Progenitor cell of endocrine pancreas (in vitro differentiated cells): ENCODE data around the gene TXNDC11. TPM values are rescaled to one million over a fixed set of nuclear protein-coding genes. Genes with fewer than 3 reads are reported as not detected.

Experiments used
- DNase-seq: peaks from one replicate; pipeline ENCODE4 v3.0.0; 2021; ENCODE audit warnings: low spot score; ENCODE audit not compliant: unreplicated experiment
- H3K27ac Mint-ChIP-seq: 2 replicates; pipeline ENCODE4 v1.8.0; 2021; ENCODE audit warnings: mild to moderate bottlenecking, moderate library complexity, mixed read lengths
- H3K27me3 Mint-ChIP-seq: 2 replicates; pipeline ENCODE4 v1.8.0; 2021; ENCODE audit warnings: mixed read lengths
- H3K36me3 Mint-ChIP-seq: 2 replicates; pipeline ENCODE4 v1.8.0; 2022; ENCODE audit warnings: mixed read lengths; ENCODE audit not compliant: insufficient read depth
- H3K4me1 Mint-ChIP-seq: 2 replicates; pipeline ENCODE4 v1.8.0; 2021; ENCODE audit warnings: low read depth, mixed read lengths
- H3K4me3 Mint-ChIP-seq: 2 replicates; pipeline ENCODE4 v1.8.0; 2021; ENCODE audit warnings: low read depth, mild to moderate bottlenecking, moderate library complexity, mixed read lengths
- H3K9me3 Mint-ChIP-seq: 2 replicates; pipeline ENCODE4 v1.8.0; 2021; ENCODE audit warnings: low read depth, mixed read lengths
- CTCF ChIP-seq: fragments of 200-600 bp; sonication (generic); IDR thresholded peaks from one replicate; pipeline ENCODE4 v1.5.0; 2021; ENCODE audit warnings: antibody characterized with exemption, mild to moderate bottlenecking; ENCODE audit not compliant: unreplicated experiment
- total RNA-seq: library from RNA; stranded (reverse); gene quantifications from 2 replicates; pipeline ENCODE4 v1.2.1, GENCODE V29; 2021

TXNDC11 gene
- total RNA-seq, 1 donor from 2014 or later = 30.8 TPM

DNA sequence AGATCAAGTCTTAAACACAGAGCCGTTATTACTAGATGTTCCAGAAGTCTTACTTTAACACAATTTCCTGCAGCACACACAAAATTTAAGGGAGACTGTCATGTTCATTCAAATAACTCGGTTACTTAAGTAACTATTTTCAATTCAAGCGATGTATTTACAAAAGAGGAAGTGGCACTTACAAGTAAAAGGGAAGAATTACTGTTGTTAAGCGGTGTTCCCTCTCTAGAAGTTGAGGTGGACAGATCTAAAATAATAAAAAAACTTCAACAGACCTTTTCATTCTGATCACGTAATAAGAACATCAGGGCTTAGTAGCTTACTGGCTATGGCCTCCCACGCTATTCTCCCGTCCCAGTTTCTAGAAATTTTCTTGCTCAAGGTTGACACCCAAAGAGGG, 26.2 kb upstream of the TXNDC11 start:
- peak overlapping the region; percentile 1 for H3K27ac Mint-ChIP-seq
- no peak for DNase-seq
- H3K9me3 Mint-ChIP-seq = no peaks in the 10 kb centered on the region
- H3K27me3 Mint-ChIP-seq = no peaks in the 10 kb centered on the region
- no peak overlapping the region for H3K4me3 Mint-ChIP-seq
- TF ChIP-seq CTCF = no peak
- peaks cover 26% of the 10 kb centered on the region for H3K36me3 Mint-ChIP-seq
- no peaks in the 10 kb centered on the region for H3K4me1 Mint-ChIP-seq

- Mint-ChIP-seq H3K36me3 (peaks cover 45% of the 10 kb centered on the region), H3K9me3 (no peaks in the 10 kb centered on the region), H3K4me3 (no peak overlapping the region), H3K27ac (no peak overlapping the region), H3K27me3 (no peaks in the 10 kb centered on the region), H3K4me1 (no peaks in the 10 kb centered on the region)
- no peak for DNase-seq
- TF ChIP-seq CTCF = no peak
Observed at GRCh38 chr16:11762431-11762830, 19.8 kb upstream of the TXNDC11 start.

DNA sequence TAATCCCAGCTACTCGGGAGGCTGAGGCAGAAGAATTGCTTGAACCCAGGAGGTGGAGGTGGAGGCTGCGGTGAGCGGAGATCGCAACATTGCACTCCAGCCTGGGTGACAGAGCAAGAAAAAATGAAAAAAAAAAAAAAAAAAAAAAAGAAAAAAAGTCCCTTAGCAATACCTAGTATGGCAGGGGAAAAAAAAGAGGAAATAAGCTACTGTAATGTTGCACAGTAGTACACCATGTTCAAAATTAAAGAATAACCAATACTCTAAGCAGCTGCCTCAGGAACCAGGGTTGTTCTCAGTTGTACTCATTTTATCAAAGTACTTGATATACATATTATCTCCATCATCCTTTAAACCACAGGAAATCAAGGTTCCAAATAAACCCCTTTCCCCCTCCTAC, 17.3 kb upstream of the TXNDC11 start:
- no peak for DNase-seq
- no peak overlapping the region for H3K4me3 Mint-ChIP-seq
- peaks cover 49% of the 10 kb centered on the region for H3K36me3 Mint-ChIP-seq
- H3K9me3 Mint-ChIP-seq = no peaks in the 10 kb centered on the region
- H3K4me1 Mint-ChIP-seq = no peaks in the 10 kb centered on the region
- H3K27me3 Mint-ChIP-seq = no peaks in the 10 kb centered on the region
- H3K27ac Mint-ChIP-seq = no peak overlapping the region
- no peak for TF ChIP-seq CTCF

- Mint-ChIP-seq H3K27me3 (no peaks in the 10 kb centered on the region), H3K36me3 (peaks cover 48% of the 10 kb centered on the region), H3K27ac (peak overlapping the region; percentile 80), H3K4me3 (no peak overlapping the region), H3K4me1 (no peaks in the 10 kb centered on the region), H3K9me3 (no peaks in the 10 kb centered on the region)
- no peak for TF ChIP-seq CTCF
- no peak for DNase-seq
Observed at GRCh38 chr16:11759163-11759834, 16.6 kb upstream of the TXNDC11 start.

DNA sequence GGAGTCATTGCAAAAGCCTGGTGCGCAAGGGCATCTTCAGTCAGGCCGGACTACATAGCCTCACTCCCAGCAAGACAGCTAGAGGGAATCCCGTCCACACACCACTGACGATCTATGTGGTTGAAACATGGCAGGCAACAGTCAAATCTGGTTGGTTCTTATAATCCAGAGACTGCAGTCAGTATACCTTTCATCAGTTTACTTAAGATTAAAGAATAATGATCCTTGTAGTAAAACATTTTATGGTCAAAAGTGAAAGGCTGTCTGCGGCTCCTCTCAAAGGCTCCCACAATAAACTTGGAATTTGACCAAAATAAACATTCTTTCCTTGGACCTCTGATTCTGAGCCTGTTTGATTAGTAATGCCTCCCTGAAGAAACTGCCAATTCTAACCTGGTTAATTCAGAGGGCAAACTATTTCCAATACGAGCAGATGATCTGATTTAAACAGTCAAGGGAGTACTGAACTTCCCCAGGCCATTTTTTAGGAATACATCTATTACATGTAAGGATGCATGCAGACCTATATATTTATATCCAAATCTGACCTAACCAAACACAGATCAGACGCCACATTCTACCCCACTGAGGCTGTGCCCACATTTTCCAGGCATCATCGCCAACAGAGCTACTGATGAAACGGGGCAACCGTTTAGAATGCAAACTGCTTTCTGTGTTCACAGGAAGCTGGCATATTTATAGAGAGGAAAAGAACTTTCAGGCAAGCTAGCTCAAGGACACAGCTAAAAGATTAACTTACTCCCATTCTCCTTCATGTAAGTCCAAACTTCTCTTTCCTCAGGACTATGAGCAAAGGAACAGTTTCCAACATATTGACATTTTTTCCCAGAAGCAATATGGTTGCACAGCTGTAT, 15.3 kb upstream of the TXNDC11 start:
- no peaks in the 10 kb centered on the region for H3K27me3 Mint-ChIP-seq
- H3K4me1 Mint-ChIP-seq = no peaks in the 10 kb centered on the region
- no peak overlapping the region for H3K27ac Mint-ChIP-seq
- no peak for TF ChIP-seq CTCF
- peaks cover 46% of the 10 kb centered on the region for H3K36me3 Mint-ChIP-seq
- DNase-seq = no peak
- H3K9me3 Mint-ChIP-seq = no peaks in the 10 kb centered on the region
- no peak overlapping the region for H3K4me3 Mint-ChIP-seq
